GM12872 (cell line): ENCODE results near the gene PTPDC1.

Experiments used
- CTCF ChIP-seq: IDR thresholded peaks from 3 replicates; pipeline ENCODE4 v1.5.1; 2011; ENCODE audit warnings: low read depth, mild to moderate bottlenecking, low read length, moderate library complexity; ENCODE audit not compliant: insufficient read depth

PTPDC1 gene

GRCh38 chr9:94081864-94082463, 2.3 kb upstream of the PTPDC1 start:
- TF ChIP-seq CTCF, result no peak

- TF ChIP-seq CTCF, result no peak
Observed at GRCh38 chr9:94082553-94082952, 1.7 kb upstream of the PTPDC1 start.

GRCh38 chr9:94082956-94083355, 1.3 kb upstream of the PTPDC1 start:
- no peak for TF ChIP-seq CTCF

- no peak for TF ChIP-seq CTCF
Observed at GRCh38 chr9:94083384-94083783, 880 bp upstream of the PTPDC1 start.

GRCh38 chr9:94085062-94085639, 887 bp downstream of the PTPDC1 start:
- TF ChIP-seq CTCF, result no peak

- TF ChIP-seq CTCF, result no peak
Observed at GRCh38 chr9:94086486-94087345, 2.5 kb downstream of the PTPDC1 start.

- TF ChIP-seq CTCF, result no peak
Observed at GRCh38 chr9:94096819-94097577, 12.7 kb downstream of the PTPDC1 start.
